Hypothalamus (tissue), 51 donors: ENCODE measurements around the gene SRM.
"Not testable (repeated sequence)": the region's sequence is repeated elsewhere in the genome, so short reads cannot be mapped to it uniquely, and the experiment has no call there.

Experiments
- DNase-seq, 51 donors: peaks; one replicate each; lab custom pipeline; 2025; lab: John Stamatoyannopoulos, UW

The SRM gene

GRCh38 chr1:11025618-11026017, 34.2 kb downstream of the SRM start:
- no peak for DNase-seq

- DNase-seq = no peak
Observed at GRCh38 chr1:11024874-11025203, 35.0 kb downstream of the SRM start.

- no peak for DNase-seq
Observed at GRCh38 chr1:11024154-11024873, 35.5 kb downstream of the SRM start.

- no peak for DNase-seq
Observed at GRCh38 chr1:11023201-11023600, 36.6 kb downstream of the SRM start.

GRCh38 chr1:11019971-11020370, 39.8 kb downstream of the SRM start:
- DNase-seq = no peak

GRCh38 chr1:11019358-11019757, 40.5 kb downstream of the SRM start:
- DNase-seq = not testable (repeated sequence)

GRCh38 chr1:11013160-11013531, 46.7 kb downstream of the SRM start:
- no peak for DNase-seq

GRCh38 chr1:11012260-11013159, 47.3 kb downstream of the SRM start, which contains the start of gene TARDBP:
Gene TARDBP, plus strand, starts transcription at chr1:11012654. Its CDS starts 1,074 bp downstream, at chr1:11013728.
- DNase-seq = peak; percentile 65 to 96 (median 88)
